Measurements from ENCODE around the gene HTT.

Gene HTT

GRCh38 chr4:3244002-3244401 is 169.5 kb downstream of the HTT start:
- no peak for DNase-seq (ENCODE audit: low read depth)
- no peak overlapping the region for H3K4me3 ChIP-seq (ENCODE audit: low read depth, low read length)
- TF ChIP-seq CTCF (IDR thresholded peaks at IDR 0.05; ENCODE audit: insufficient read depth, low read depth, low read length, missing control alignments), result no peak

GRCh38 chr4:3244747-3245146 is 170.3 kb downstream of the HTT start:
- DNase-seq (ENCODE audit: low read depth), result no peak
- no peak for TF ChIP-seq CTCF (IDR thresholded peaks at IDR 0.05; ENCODE audit: insufficient read depth, low read depth, low read length, missing control alignments)
- H3K4me3 ChIP-seq (ENCODE audit: low read depth, low read length), result no peak overlapping the region

- H3K4me3 ChIP-seq (ENCODE audit: low read depth, low read length), result no peak overlapping the region
- TF ChIP-seq CTCF (IDR thresholded peaks at IDR 0.05; ENCODE audit: insufficient read depth, low read depth, low read length, missing control alignments), result no peak
- no peak for DNase-seq (ENCODE audit: low read depth)
These were observed 171.2 kb downstream of the HTT start for GRCh38 chr4:3245676-3246075.

DNA sequence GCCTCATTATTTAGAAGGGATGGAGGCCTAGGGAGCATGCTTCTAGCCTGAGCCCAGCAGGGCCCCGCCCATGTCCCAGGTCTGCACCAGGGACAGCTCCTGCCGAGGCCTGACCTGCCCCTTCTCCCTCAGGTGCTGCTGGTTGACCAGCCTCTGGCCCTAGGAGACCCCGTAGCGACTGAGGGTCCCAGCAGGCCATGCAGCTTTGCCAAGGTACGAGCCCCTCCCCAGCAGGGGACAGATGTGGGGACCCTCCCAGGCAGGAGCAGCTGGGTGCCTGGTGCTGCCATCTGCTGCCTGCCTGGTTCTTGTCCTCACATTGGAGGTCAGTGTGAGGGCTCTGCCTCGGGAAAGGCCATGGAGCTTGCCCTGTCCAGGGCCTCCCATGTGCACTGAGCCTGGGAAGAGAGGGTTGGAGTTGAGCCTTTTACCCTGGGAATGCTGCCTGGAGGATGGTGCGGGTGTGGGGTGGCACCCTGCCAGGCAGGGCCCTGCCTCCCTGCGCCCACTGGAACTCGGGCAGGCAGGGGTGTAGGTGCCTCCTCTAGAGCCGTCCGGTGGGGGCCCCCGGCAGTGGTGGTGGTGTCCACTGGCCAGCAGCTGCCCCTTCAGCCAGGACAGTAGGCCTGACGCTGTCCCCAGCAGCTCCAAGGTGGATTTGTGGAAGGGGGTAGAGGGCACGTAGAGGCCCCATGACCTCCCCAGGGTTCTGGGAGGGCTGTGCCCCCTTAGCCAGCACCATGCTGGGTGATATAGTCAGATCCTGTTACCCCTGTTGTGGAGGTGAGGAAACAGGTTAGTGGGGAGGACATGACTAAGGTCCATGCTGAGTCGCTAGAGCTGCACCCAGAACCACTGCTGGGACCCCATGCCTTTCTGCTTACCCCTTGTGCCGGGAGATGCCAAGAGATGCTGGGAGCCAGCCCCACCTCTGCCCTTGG is 172.2 kb downstream of the HTT start:
- no peak for DNase-seq (ENCODE audit: low read depth)
- no peak overlapping the region for H3K4me3 ChIP-seq (ENCODE audit: low read depth, low read length)
- no peak for TF ChIP-seq CTCF (IDR thresholded peaks at IDR 0.05; ENCODE audit: insufficient read depth, low read depth, low read length, missing control alignments)

DNA sequence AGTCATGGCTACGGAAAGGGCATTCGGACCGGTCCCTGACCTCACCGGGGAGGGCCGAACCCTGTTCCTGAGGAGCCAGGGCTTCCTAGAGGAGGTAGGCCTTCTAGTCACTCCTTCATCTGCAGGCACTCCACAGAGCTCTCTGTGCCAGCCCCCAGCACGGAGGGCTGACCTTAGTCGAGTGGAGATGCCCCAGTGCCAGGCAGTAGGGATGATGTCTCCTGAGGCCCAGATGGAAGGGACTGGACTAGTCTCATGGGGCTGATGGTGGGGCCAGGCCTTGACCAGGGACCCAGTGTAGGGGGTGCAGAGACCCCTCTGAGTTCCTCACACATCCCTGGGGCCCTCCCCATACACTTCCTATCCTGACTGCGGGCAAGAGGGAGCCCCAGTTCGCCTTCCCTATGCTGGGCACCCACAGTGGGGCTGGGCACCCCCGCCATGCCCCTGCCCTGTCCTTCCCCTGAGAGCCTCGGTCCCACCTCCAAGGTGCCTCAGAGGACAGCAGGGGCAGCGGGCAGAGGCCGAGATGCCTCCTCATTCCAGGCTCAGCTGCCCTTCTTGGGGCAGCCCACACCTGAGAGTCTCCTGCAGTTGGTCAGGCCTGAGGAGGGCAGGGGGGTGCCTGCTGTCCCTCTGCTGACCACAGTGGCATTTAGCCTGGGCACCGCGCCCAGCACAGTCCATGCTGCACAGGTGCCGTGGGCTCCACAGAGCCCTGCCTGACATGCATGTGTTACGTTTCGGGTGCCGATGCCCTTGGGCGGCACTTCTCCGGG is 173.1 kb downstream of the HTT start:
- no peak overlapping the region for H3K4me3 ChIP-seq (ENCODE audit: low read depth, low read length)
- DNase-seq (ENCODE audit: low read depth), result no peak
- TF ChIP-seq CTCF (IDR thresholded peaks at IDR 0.05; ENCODE audit: insufficient read depth, low read depth, low read length, missing control alignments), result no peak

GRCh38 chr4:3248178-3248480 is 173.6 kb downstream of the HTT start:
- no peak overlapping the region for H3K4me3 ChIP-seq (ENCODE audit: low read depth, low read length)
- no peak for DNase-seq (ENCODE audit: low read depth)

More at GRCh38 chr4:3248178-3248480, 173.6 kb downstream of the HTT start:
- TF ChIP-seq CTCF (IDR thresholded peaks at IDR 0.05; ENCODE audit: insufficient read depth, low read depth, low read length, missing control alignments), result no peak
